ENCODE results near the gene ARHGEF11. TPM values are rescaled to one million over a fixed set of nuclear protein-coding genes. Genes with fewer than 3 reads are reported as not detected.
A peak's percentile ranks its signal among the peaks of the same experiment; 100 is the strongest.

The ARHGEF11 gene
- total RNA-seq, 1 experiment from 2014 or later: 45.5 TPM

DNA sequence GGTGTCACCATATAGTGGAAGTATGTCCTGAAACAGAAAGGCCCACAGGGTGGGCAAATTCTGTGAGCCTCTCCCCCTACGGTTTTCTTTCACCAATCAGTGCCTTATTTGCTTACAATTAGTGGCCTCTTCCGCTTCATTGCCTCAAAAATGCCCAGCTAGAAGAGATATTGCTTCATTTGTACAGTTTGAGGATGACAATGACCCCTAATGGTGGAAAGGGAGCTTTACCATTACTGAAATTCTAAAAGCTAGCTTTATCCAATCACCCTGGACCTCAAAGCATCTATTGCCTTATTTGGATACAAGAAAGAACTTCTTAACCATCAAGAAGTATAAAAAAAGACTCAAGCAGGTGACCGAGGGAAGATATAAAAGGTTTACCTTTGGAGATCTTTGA lies 75.5 kb downstream of the ARHGEF11 start:
- Histone ChIP-seq H3K4me3 (ENCODE audit: low read depth, low read length) (no peak overlapping the region), H3K4me1 (peaks cover 35% of the 10 kb centered on the region), H3K27me3 (replicated peaks; ENCODE audit: control insufficient read depth, insufficient read depth, low read length) (no peaks in the 10 kb centered on the region), H3K9me3 (no peaks in the 10 kb centered on the region), H3K36me3 (ENCODE audit: control insufficient read depth, insufficient read depth, low read length) (no peaks in the 10 kb centered on the region; the same call in 1 of the 2 replicates)
- H3K27me3 Mint-ChIP-seq (ENCODE audit: insufficient read depth, unreplicated experiment): no peaks in the 10 kb centered on the region
- no peak for DNase-seq
- no peak overlapping the region for H3K4me3 Mint-ChIP-seq (ENCODE audit: unreplicated experiment)
- CTCF ChIA-PET: interaction anchor here (0.5 to 2.6 kb wide), 11 partner anchors 9 to 120 kb away, joined by 3 to 13 read pairs (median 5); no protein-coding TSS in a partner anchor
- H3K4me1 Mint-ChIP-seq (ENCODE audit: low read depth, unreplicated experiment): peaks cover 19% of the 10 kb centered on the region
- intact Hi-C loops (cut with micrococcal nuclease; ENCODE audit: unreplicated experiment): no loop called here
- BruUV-seq (replicated peaks): no TSS peak
- H3K36me3 Mint-ChIP-seq (ENCODE audit: insufficient read depth, unreplicated experiment): peaks cover 50% of the 10 kb centered on the region
- TF ChIP-seq, protein P1, sequence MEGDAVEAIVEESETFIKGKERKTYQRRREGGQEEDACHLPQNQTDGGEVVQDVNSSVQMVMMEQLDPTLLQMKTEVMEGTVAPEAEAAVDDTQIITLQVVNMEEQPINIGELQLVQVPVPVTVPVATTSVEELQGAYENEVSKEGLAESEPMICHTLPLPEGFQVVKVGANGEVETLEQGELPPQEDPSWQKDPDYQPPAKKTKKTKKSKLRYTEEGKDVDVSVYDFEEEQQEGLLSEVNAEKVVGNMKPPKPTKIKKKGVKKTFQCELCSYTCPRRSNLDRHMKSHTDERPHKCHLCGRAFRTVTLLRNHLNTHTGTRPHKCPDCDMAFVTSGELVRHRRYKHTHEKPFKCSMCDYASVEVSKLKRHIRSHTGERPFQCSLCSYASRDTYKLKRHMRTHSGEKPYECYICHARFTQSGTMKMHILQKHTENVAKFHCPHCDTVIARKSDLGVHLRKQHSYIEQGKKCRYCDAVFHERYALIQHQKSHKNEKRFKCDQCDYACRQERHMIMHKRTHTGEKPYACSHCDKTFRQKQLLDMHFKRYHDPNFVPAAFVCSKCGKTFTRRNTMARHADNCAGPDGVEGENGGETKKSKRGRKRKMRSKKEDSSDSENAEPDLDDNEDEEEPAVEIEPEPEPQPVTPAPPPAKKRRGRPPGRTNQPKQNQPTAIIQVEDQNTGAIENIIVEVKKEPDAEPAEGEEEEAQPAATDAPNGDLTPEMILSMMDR (IDR thresholded peaks at IDR 0.05; ENCODE audit: insufficient read depth in 1 of 2, low read depth in 1 of 2, low read length in 1 of 2, severe bottlenecking in 1 of 2, unreplicated experiment in 1 of 2): peak; percentile 12 to 22
- POLR2A ChIA-PET: interaction anchor here (0.6 kb wide), 1 partner anchor 757 kb away, joined by 3 read pairs; the partner anchor contains the start of gene PMF1
- no peaks in the 10 kb centered on the region for H3K9me3 Mint-ChIP-seq (ENCODE audit: unreplicated experiment)
- no peak overlapping the region for H3K27ac Mint-ChIP-seq (ENCODE audit: unreplicated experiment)

DNA sequence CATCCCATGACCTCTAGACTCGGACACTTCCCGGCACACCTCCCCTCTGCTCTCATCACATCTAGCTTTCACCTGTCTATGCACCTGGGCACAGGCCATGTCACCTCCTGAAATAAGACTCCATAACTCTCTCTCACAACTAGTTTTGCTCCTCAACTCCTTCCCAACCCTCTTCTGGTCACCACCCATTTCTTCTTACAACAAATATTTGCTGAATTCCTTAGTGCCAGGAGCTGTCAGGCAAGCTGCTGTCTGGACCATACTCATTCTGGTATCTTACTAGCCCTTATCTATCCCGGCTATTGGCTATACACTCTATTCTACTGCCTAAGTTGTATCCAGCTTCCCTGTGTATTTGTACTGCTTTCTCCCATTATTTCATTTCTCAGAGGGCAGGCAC lies 76.0 kb downstream of the ARHGEF11 start:
- POLR2A ChIA-PET: no interaction called here

DNA sequence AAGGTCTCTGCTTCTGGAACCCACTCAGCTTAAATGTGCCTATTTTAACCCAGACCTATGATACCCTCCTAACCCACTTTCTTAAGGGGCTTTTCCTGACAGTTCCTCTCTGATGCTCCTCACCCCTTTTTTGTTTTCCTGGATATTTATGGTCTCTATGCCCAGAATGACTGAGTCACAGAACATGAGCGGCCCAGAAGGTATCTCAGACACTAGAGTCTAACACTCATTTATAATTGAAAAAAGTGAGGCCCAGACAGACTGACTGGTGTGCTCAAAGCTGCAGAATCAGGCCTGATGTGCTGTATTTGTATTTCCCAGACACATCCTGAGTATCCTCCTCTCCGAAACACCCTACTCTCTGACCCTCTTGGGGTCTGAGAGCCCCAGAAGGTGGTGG lies 81.1 kb downstream of the ARHGEF11 start:
- POLR2A ChIA-PET: interaction anchor here (1.1 kb wide), 1 partner anchor 31 kb away, joined by 3 read pairs; no protein-coding TSS in a partner anchor

More for the DNA sequence above, 76.0 kb downstream of the ARHGEF11 start:
- Histone ChIP-seq H3K4me3 (ENCODE audit: low read depth, low read length) (no peak overlapping the region), H3K9me3 (no peaks in the 10 kb centered on the region), H3K27me3 (replicated peaks; ENCODE audit: control insufficient read depth, insufficient read depth, low read length) (no peaks in the 10 kb centered on the region), H3K36me3 (ENCODE audit: control insufficient read depth, insufficient read depth, low read length) (no peaks in the 10 kb centered on the region; the same call in 1 of the 2 replicates), H3K4me1 (peaks cover 35% of the 10 kb centered on the region)
- BruUV-seq (replicated peaks): no TSS peak
- CTCF ChIA-PET: interaction anchor here (1.2 to 2.6 kb wide), 8 partner anchors 13 to 120 kb away, joined by 3 to 13 read pairs (median 6); no protein-coding TSS in a partner anchor
- intact Hi-C loops (cut with micrococcal nuclease; ENCODE audit: unreplicated experiment): loop anchor here (2.0 kb wide), 2 partner anchors 27 to 75 kb away; partner anchors contain the start of gene ARHGEF11
- Mint-ChIP-seq H3K9me3 (ENCODE audit: unreplicated experiment) (no peaks in the 10 kb centered on the region), H3K36me3 (ENCODE audit: insufficient read depth, unreplicated experiment) (peaks cover 53% of the 10 kb centered on the region), H3K27me3 (ENCODE audit: insufficient read depth, unreplicated experiment) (no peaks in the 10 kb centered on the region), H3K4me1 (ENCODE audit: low read depth, unreplicated experiment) (peaks cover 19% of the 10 kb centered on the region), H3K4me3 (ENCODE audit: unreplicated experiment) (peak overlapping the region; percentile 39), H3K27ac (ENCODE audit: unreplicated experiment) (peak overlapping the region; percentile 58)
- TF ChIP-seq, protein P1 (IDR thresholded peaks at IDR 0.05; ENCODE audit: insufficient read depth in 1 of 2, low read depth in 1 of 2, low read length in 1 of 2, severe bottlenecking in 1 of 2, unreplicated experiment in 1 of 2): no peak
- peak in 1 of 2 experiments; percentile 52 for DNase-seq

More for the DNA sequence above, 81.1 kb downstream of the ARHGEF11 start:
- intact Hi-C loops (cut with micrococcal nuclease; ENCODE audit: unreplicated experiment): no loop called here
- no TSS peak for BruUV-seq (replicated peaks)
- Histone ChIP-seq H3K9me3 (no peaks in the 10 kb centered on the region), H3K4me1 (peaks cover 20% of the 10 kb centered on the region), H3K4me3 (ENCODE audit: low read depth, low read length) (no peak overlapping the region), H3K36me3 (ENCODE audit: control insufficient read depth, insufficient read depth, low read length) (peaks cover 7% of the 10 kb centered on the region), H3K27me3 (replicated peaks; ENCODE audit: control insufficient read depth, insufficient read depth, low read length) (no peaks in the 10 kb centered on the region)
- no peak for DNase-seq
- Mint-ChIP-seq H3K27ac (ENCODE audit: unreplicated experiment) (no peak overlapping the region), H3K27me3 (ENCODE audit: insufficient read depth, unreplicated experiment) (no peaks in the 10 kb centered on the region), H3K4me1 (ENCODE audit: low read depth, unreplicated experiment) (peaks cover 15% of the 10 kb centered on the region), H3K4me3 (ENCODE audit: unreplicated experiment) (no peak overlapping the region), H3K36me3 (ENCODE audit: insufficient read depth, unreplicated experiment) (peaks cover 66% of the 10 kb centered on the region), H3K9me3 (ENCODE audit: unreplicated experiment) (no peaks in the 10 kb centered on the region)
- CTCF ChIA-PET: interaction anchor here (0.6 kb wide), 1 partner anchor 90 kb away, joined by 6 read pairs; no protein-coding TSS in a partner anchor
- TF ChIP-seq, protein P1 (IDR thresholded peaks at IDR 0.05; ENCODE audit: insufficient read depth in 1 of 2, low read depth in 1 of 2, low read length in 1 of 2, severe bottlenecking in 1 of 2, unreplicated experiment in 1 of 2): no peak

All from Caco-2 (cell line).